Effector memory CD4-positive, alpha-beta T cell (primary cell): ENCODE data around the gene ASXL3.

Source experiments
- DNase-seq, 3 donors: peaks; one replicate each; pipeline ENCODE4 v3.0.0-alpha.2; 2020
- H3K27ac ChIP-seq: 2 replicates; pipeline ENCODE4 v1.7.0; 2013; ENCODE audit warnings: mild to moderate bottlenecking, low read length, moderate library complexity; ENCODE audit not compliant: insufficient read depth, poor library complexity, severe bottlenecking
- H3K27me3 ChIP-seq: replicated peaks from 2 replicates; pipeline ENCODE4 v1.7.0; 2013; ENCODE audit warnings: mild to moderate bottlenecking, low read length; ENCODE audit not compliant: insufficient read depth, control insufficient read depth, poor library complexity, severe bottlenecking
- H3K36me3 ChIP-seq: 2 replicates; pipeline ENCODE4 v1.7.0; 2013; ENCODE audit warnings: mild to moderate bottlenecking, low read length, moderate library complexity; ENCODE audit not compliant: control insufficient read depth, insufficient read depth
- H3K4me1 ChIP-seq: 2 replicates; pipeline ENCODE4 v1.7.0; 2013; ENCODE audit warnings: low read length, mild to moderate bottlenecking; ENCODE audit not compliant: control insufficient read depth, insufficient read depth, poor library complexity, severe bottlenecking
- H3K4me3 ChIP-seq: 2 replicates; pipeline ENCODE4 v1.7.0; 2013; ENCODE audit warnings: low read length, low read depth, mild to moderate bottlenecking; ENCODE audit not compliant: insufficient read depth, poor library complexity, severe bottlenecking
- H3K9me3 ChIP-seq: 2 replicates; pipeline ENCODE4 v1.7.0; 2013; ENCODE audit warnings: mild to moderate bottlenecking, low read length, moderate library complexity; ENCODE audit not compliant: control insufficient read depth

ASXL3 gene

DNA sequence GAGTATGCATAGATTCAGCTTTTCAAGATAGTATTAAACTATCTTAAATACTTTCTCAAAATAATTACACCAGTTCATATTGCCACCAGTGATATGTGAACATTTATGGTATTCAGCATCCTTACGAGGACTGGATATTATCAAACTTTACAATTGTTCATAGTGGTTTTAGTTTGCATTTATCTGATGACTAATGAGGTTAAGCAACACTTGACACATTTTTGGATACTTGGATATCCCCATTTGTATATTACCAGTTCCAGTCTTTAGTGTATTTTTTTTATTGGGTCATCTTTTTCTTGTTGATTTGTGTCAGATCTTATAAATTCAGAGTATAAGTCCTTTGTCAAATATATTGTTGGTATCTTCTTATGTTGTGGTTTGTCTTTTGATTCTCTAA is 128.4 kb downstream of the ASXL3 start:
- Histone ChIP-seq H3K27ac (no peak overlapping the region), H3K9me3 (no peaks in the 10 kb centered on the region), H3K27me3 (no peaks in the 10 kb centered on the region), H3K36me3 (no peaks in the 10 kb centered on the region), H3K4me1 (no peaks in the 10 kb centered on the region), H3K4me3 (no peak overlapping the region)
- DNase-seq, result no peak

DNA sequence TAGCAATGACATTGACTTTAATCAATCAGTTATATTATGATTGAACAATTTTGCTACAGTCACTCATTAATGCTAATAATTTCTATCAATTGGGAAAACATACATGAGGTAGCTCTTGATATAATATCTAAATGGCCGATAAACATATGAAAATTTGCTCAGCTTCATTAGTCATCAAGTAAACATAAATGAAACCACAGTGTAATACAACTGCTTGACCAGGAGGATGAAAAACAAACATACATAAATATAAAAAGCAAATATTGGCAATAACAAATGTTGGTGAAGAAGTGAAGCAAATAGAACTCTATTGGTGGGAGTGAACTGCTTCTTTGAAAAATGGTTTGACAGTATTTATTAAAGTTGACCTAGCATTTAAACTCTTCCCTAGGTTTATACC is 130.9 kb downstream of the ASXL3 start:
- Histone ChIP-seq H3K4me1 (no peaks in the 10 kb centered on the region), H3K27ac (no peak overlapping the region), H3K27me3 (no peaks in the 10 kb centered on the region), H3K9me3 (no peaks in the 10 kb centered on the region), H3K36me3 (no peaks in the 10 kb centered on the region), H3K4me3 (no peak overlapping the region)
- no peak for DNase-seq

GRCh38 chr18:33710269-33710668 is 132.2 kb downstream of the ASXL3 start:
- H3K9me3 ChIP-seq, result no peaks in the 10 kb centered on the region
- H3K36me3 ChIP-seq, result no peaks in the 10 kb centered on the region
- DNase-seq, result no peak
- H3K27ac ChIP-seq, result no peak overlapping the region
- H3K4me3 ChIP-seq, result no peak overlapping the region
- H3K4me1 ChIP-seq, result no peaks in the 10 kb centered on the region
- H3K27me3 ChIP-seq, result no peaks in the 10 kb centered on the region

DNA sequence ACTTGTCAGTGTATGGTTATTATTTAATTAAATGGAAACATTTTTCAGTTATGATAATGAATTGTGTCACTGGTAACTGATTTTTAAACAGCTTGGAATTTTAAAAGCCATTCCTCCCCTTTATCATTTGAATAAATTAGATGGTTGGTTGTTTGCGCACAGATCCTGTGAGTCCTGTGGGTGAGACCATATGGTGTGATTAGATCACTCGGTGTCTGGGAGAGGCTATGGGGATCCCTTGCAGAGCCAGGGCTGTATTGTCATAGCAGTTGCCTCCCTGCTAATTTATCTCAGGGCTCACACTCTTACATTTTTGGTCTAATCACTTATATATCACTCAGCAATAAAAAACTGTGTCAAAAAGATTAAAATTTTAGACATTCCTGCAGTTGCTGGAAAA is 133.5 kb downstream of the ASXL3 start:
- DNase-seq, result no peak
- no peaks in the 10 kb centered on the region for H3K9me3 ChIP-seq
- no peaks in the 10 kb centered on the region for H3K4me1 ChIP-seq
- H3K36me3 ChIP-seq, result no peaks in the 10 kb centered on the region
- no peaks in the 10 kb centered on the region for H3K27me3 ChIP-seq
- H3K27ac ChIP-seq, result no peak overlapping the region
- H3K4me3 ChIP-seq, result no peak overlapping the region

- Histone ChIP-seq H3K4me3 (no peak overlapping the region), H3K27me3 (no peaks in the 10 kb centered on the region)
- DNase-seq, result no peak
These were observed 134.7 kb downstream of the ASXL3 start for GRCh38 chr18:33712719-33713118.

GRCh38 chr18:33716061-33716683 is 138.2 kb downstream of the ASXL3 start:
- no peaks in the 10 kb centered on the region for H3K4me1 ChIP-seq
- H3K36me3 ChIP-seq, result no peaks in the 10 kb centered on the region
- H3K9me3 ChIP-seq, result no peaks in the 10 kb centered on the region
- H3K27ac ChIP-seq, result no peak overlapping the region
- no peak overlapping the region for H3K4me3 ChIP-seq
- no peak for DNase-seq
- H3K27me3 ChIP-seq, result no peaks in the 10 kb centered on the region

More at GRCh38 chr18:33712719-33713118, 134.7 kb downstream of the ASXL3 start:
- Histone ChIP-seq H3K9me3 (no peaks in the 10 kb centered on the region), H3K36me3 (no peaks in the 10 kb centered on the region), H3K27ac (no peak overlapping the region), H3K4me1 (no peaks in the 10 kb centered on the region)

- Histone ChIP-seq H3K4me1 (no peaks in the 10 kb centered on the region), H3K4me3 (no peak overlapping the region), H3K36me3 (no peaks in the 10 kb centered on the region), H3K27ac (no peak overlapping the region), H3K27me3 (no peaks in the 10 kb centered on the region), H3K9me3 (no peaks in the 10 kb centered on the region)
- DNase-seq, result no peak
These were observed 139.3 kb downstream of the ASXL3 start for GRCh38 chr18:33717339-33717738.

DNA sequence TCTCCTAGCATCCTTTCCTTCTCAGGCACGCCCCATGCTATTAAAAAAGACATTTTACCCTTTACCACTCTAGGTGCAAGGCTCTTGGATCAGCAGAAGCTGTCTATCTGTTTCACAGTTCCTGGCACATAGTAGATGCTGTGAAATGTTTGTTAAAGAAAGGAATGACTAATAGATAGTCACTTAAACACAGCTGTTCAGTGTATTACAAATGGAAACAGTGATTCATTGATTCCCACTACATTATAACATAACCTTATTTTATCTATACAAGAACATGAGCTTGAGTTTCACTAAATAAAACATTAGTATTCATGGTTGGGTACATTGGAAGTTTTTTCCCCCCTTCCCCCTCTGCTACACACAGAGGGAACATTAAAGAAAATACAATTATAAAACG is 142.1 kb downstream of the ASXL3 start:
- no peak overlapping the region for H3K4me3 ChIP-seq
- no peaks in the 10 kb centered on the region for H3K36me3 ChIP-seq
- H3K9me3 ChIP-seq, result no peaks in the 10 kb centered on the region
- H3K27me3 ChIP-seq, result no peaks in the 10 kb centered on the region
- H3K27ac ChIP-seq, result no peak overlapping the region
- no peak for DNase-seq
- no peaks in the 10 kb centered on the region for H3K4me1 ChIP-seq

DNA sequence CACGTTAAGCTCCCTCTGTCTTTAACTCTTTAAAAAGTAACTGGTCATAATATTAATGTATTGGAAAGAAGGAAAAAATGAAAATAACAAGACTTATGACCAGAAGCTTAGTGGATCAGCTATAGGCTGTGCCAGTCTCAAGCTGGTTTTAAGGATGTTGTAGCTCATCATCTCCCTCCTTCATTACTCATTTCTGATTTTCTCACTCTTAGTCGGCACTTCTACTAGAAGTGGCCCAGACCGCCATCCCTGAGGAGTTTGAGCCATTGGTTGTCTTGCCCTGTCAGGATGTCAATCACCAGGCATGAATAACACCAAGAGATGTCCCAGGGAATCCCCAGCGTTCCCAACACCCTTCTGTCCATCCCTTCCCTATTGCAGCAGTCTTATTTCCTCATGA is 151.5 kb downstream of the ASXL3 start:
- H3K9me3 ChIP-seq, result peaks cover 3% of the 10 kb centered on the region
- H3K36me3 ChIP-seq, result no peaks in the 10 kb centered on the region
- H3K4me3 ChIP-seq, result no peak overlapping the region
- no peaks in the 10 kb centered on the region for H3K4me1 ChIP-seq
- H3K27ac ChIP-seq, result no peak overlapping the region
- H3K27me3 ChIP-seq, result no peaks in the 10 kb centered on the region
- no peak for DNase-seq

- no peak for DNase-seq
- no peak overlapping the region for H3K27ac ChIP-seq
- no peaks in the 10 kb centered on the region for H3K27me3 ChIP-seq
- H3K9me3 ChIP-seq, result peaks cover 3% of the 10 kb centered on the region
- no peak overlapping the region for H3K4me3 ChIP-seq
- H3K4me1 ChIP-seq, result no peaks in the 10 kb centered on the region
- H3K36me3 ChIP-seq, result no peaks in the 10 kb centered on the region
These were observed 155.4 kb downstream of the ASXL3 start for GRCh38 chr18:33733376-33733775.
